Measurements from ENCODE around the gene DNM1L.

DNA sequence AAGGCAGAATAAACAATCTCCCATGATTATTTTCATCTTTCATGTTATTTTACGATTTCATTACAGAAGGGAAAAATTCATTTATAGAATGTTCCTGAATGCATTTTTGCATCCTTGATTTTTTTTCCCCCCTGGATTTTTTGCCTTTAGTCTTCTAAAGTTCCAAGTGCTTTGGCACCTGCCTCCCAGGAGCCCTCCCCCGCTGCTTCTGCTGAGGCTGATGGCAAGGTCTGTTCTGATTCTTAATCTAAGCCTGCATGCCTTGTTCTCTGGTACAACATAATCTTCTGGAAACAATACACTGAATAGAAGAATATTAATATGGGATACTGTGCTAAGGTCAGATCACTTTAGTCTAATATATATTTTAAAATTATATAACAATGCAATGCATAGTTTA is 58.6 kb downstream of the DNM1L start:
- TF ChIP-seq, protein P1, sequence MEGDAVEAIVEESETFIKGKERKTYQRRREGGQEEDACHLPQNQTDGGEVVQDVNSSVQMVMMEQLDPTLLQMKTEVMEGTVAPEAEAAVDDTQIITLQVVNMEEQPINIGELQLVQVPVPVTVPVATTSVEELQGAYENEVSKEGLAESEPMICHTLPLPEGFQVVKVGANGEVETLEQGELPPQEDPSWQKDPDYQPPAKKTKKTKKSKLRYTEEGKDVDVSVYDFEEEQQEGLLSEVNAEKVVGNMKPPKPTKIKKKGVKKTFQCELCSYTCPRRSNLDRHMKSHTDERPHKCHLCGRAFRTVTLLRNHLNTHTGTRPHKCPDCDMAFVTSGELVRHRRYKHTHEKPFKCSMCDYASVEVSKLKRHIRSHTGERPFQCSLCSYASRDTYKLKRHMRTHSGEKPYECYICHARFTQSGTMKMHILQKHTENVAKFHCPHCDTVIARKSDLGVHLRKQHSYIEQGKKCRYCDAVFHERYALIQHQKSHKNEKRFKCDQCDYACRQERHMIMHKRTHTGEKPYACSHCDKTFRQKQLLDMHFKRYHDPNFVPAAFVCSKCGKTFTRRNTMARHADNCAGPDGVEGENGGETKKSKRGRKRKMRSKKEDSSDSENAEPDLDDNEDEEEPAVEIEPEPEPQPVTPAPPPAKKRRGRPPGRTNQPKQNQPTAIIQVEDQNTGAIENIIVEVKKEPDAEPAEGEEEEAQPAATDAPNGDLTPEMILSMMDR (IDR thresholded peaks at IDR 0.05): no peak
- TF ChIP-seq POLR2A (IDR thresholded peaks at IDR 0.05): no peak

All from lower leg skin (tissue), 3 donors.